ENCODE measurements around the gene PRRX1. TPM values are rescaled to one million over a fixed set of nuclear protein-coding genes. Genes with fewer than 3 reads are reported as not detected.

PRRX1 gene
- polyA plus RNA-seq, 3 donors = not detected

- no peaks in the 10 kb centered on the region for H3K27me3 ChIP-seq (ENCODE audit: control insufficient read depth in 2 of 2, insufficient read depth in 2 of 2, low read length in 2 of 2)
- Mint-ChIP-seq H3K27me3 (ENCODE audit: low read depth in 3 of 3) (peaks cover 0 to 4% (median 2%) of the 10 kb centered on the region in 3 donors), H3K9me3 (peaks cover 0 to 9% (median 2%) of the 10 kb centered on the region in 7 donors), H3K4me1 (no peaks in the 10 kb centered on the region), H3K36me3 (no peaks in the 10 kb centered on the region), H3K4me3 (no peak overlapping the region), H3K27ac (no peak overlapping the region)
- no peaks in the 10 kb centered on the region for H3K79me2 ChIP-seq (ENCODE audit: insufficient read depth, low read length)
- no peak overlapping the region for H3K9ac ChIP-seq (ENCODE audit: insufficient read depth, low read length, poor library complexity, severe bottlenecking)
- no peak for DNase-seq
- H4K20me1 ChIP-seq (ENCODE audit: insufficient read depth, low read length) = no peaks in the 10 kb centered on the region
- H3K4me1 ChIP-seq (ENCODE audit: control insufficient read depth in 1 of 2, insufficient read depth in 2 of 2, low read length in 2 of 2) = no peaks in the 10 kb centered on the region
- no peak for TF ChIP-seq CTCF (IDR thresholded peaks at IDR 0.05)
- H3K4me2 ChIP-seq (replicated peaks; ENCODE audit: extremely low read depth, low read length, poor library complexity, severe bottlenecking) = no peak overlapping the region
- H3K27ac ChIP-seq (ENCODE audit: low read depth in 1 of 2, low read length in 2 of 2) = no peak overlapping the region
- H3K9me3 ChIP-seq (replicated peaks in 1 of 2; ENCODE audit: control insufficient read depth in 1 of 2, insufficient read depth in 1 of 2, low read length in 2 of 2) = no peaks in the 10 kb centered on the region
- H3K4me3 ChIP-seq (replicated peaks in 1 of 3; ENCODE audit: low read depth in 2 of 3, low read length in 3 of 3) = no peak overlapping the region
- intact Hi-C loops (cut with micrococcal nuclease) = no loop called here
- no peak overlapping the region for H2AFZ ChIP-seq (ENCODE audit: insufficient read depth, low read depth, low read length, poor library complexity, severe bottlenecking)
- H3K36me3 ChIP-seq (replicated peaks in 1 of 2; ENCODE audit: control insufficient read depth in 1 of 2, insufficient read depth in 2 of 2, low read length in 2 of 2) = no peaks in the 10 kb centered on the region
Measured at GRCh38 chr1:170620164-170620563, 43.8 kb upstream of the PRRX1 start.

DNA sequence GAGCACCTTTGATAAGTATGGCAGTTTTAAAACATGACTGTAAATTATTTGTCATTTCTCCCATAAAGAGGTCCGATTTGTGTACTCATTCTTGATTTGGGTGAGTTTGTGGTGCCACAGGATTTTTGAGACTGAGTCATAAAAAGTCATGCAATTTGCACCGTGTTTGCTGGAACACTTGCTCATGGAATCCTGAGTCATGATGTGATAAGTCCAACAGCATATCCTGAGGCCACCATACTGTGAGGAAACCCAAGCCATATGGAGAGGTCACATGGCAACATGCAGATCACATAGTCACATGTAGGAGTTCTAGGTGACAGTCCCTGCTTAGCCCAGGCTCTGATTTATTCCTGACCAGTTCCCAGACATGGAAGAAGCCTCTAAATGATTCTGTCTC, 40.8 kb upstream of the PRRX1 start:
- H3K79me2 ChIP-seq (ENCODE audit: insufficient read depth, low read length) = no peaks in the 10 kb centered on the region
- H4K20me1 ChIP-seq (ENCODE audit: insufficient read depth, low read length) = no peaks in the 10 kb centered on the region
- no peak overlapping the region for H3K27ac ChIP-seq (ENCODE audit: low read depth in 1 of 2, low read length in 2 of 2)
- H3K9me3 ChIP-seq (replicated peaks in 1 of 2; ENCODE audit: control insufficient read depth in 1 of 2, insufficient read depth in 1 of 2, low read length in 2 of 2) = no peaks in the 10 kb centered on the region
- Mint-ChIP-seq H3K9me3 (peaks cover 0 to 4% (median 2%) of the 10 kb centered on the region in 7 donors), H3K27ac (no peak overlapping the region), H3K36me3 (no peaks in the 10 kb centered on the region), H3K4me3 (no peak overlapping the region), H3K27me3 (ENCODE audit: low read depth in 3 of 3) (peaks cover 0 to 2% (median 2%) of the 10 kb centered on the region in 3 donors), H3K4me1 (no peaks in the 10 kb centered on the region)
- no peaks in the 10 kb centered on the region for H3K4me1 ChIP-seq (ENCODE audit: control insufficient read depth in 1 of 2, insufficient read depth in 2 of 2, low read length in 2 of 2)
- no peak for DNase-seq
- no peak overlapping the region for H2AFZ ChIP-seq (ENCODE audit: insufficient read depth, low read depth, low read length, poor library complexity, severe bottlenecking)
- WGBS (ENCODE audit: insufficient coverage) = 100% methylated on average over 1 of the region's 2 CpGs
- intact Hi-C loops (cut with micrococcal nuclease) = no loop called here
- no peak overlapping the region for H3K4me3 ChIP-seq (replicated peaks in 1 of 3; ENCODE audit: low read depth in 2 of 3, low read length in 3 of 3)
- no peak overlapping the region for H3K9ac ChIP-seq (ENCODE audit: insufficient read depth, low read length, poor library complexity, severe bottlenecking)
- TF ChIP-seq CTCF (IDR thresholded peaks at IDR 0.05) = no peak
- H3K27me3 ChIP-seq (ENCODE audit: control insufficient read depth in 2 of 2, insufficient read depth in 2 of 2, low read length in 2 of 2) = no peaks in the 10 kb centered on the region
- H3K36me3 ChIP-seq (replicated peaks in 1 of 2; ENCODE audit: control insufficient read depth in 1 of 2, insufficient read depth in 2 of 2, low read length in 2 of 2) = no peaks in the 10 kb centered on the region
- H3K4me2 ChIP-seq (replicated peaks; ENCODE audit: extremely low read depth, low read length, poor library complexity, severe bottlenecking) = no peak overlapping the region
